PFSK-1 (cell line): ENCODE data around the gene UCK2.

ENCODE experiments used
- FOXP2 ChIP-seq: optimal IDR thresholded peaks from 2 replicates; pipeline ENCODE3; 2011; ENCODE audit warnings: borderline replicate concordance, control low read depth, inconsistent platforms; ENCODE audit not compliant: insufficient read depth; ENCODE audit errors: extremely low read length, extremely low read depth
- POLR2AphosphoS5 ChIP-seq: IDR thresholded peaks from 2 replicates; pipeline ENCODE4 v1.6.1; 2012; ENCODE audit warnings: low read depth, mild to moderate bottlenecking, control low read depth, low read length, moderate library complexity
- TF ChIP-seq, protein P1 (sequence below), 2 experiments: IDR thresholded peaks; 2 replicates each; pipeline versions ENCODE4 v1.6.1 to v1.8.0; 2011 to 2012; ENCODE audit warnings: low read depth in 2 of 2, low read length in 2 of 2, control low read depth in 1 of 2, inconsistent platforms in 1 of 2, mild to moderate bottlenecking in 1 of 2, moderate library complexity in 1 of 2; ENCODE audit not compliant: insufficient read depth in 1 of 2

DNA sequence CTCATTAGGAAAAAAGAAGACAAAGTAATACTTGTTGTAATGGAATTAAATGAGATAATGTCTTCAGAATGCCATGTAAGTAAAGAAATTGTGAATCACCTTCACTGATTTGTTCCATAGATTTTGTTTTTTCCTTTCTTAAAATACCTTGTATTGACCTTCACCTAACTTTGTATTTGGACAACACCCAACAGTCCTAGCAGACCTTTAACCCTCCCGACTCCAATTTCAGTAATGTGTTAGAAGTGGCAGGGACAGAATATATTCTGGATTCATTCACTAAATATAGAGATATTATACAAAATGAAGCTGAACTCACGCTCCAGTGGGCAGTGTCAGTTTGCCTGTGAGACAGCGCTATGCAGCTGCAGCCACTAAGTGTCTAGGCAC, 57.9 kb downstream of the UCK2 start:
- TF ChIP-seq FOXP2, result no peak
- TF ChIP-seq, protein P1, sequence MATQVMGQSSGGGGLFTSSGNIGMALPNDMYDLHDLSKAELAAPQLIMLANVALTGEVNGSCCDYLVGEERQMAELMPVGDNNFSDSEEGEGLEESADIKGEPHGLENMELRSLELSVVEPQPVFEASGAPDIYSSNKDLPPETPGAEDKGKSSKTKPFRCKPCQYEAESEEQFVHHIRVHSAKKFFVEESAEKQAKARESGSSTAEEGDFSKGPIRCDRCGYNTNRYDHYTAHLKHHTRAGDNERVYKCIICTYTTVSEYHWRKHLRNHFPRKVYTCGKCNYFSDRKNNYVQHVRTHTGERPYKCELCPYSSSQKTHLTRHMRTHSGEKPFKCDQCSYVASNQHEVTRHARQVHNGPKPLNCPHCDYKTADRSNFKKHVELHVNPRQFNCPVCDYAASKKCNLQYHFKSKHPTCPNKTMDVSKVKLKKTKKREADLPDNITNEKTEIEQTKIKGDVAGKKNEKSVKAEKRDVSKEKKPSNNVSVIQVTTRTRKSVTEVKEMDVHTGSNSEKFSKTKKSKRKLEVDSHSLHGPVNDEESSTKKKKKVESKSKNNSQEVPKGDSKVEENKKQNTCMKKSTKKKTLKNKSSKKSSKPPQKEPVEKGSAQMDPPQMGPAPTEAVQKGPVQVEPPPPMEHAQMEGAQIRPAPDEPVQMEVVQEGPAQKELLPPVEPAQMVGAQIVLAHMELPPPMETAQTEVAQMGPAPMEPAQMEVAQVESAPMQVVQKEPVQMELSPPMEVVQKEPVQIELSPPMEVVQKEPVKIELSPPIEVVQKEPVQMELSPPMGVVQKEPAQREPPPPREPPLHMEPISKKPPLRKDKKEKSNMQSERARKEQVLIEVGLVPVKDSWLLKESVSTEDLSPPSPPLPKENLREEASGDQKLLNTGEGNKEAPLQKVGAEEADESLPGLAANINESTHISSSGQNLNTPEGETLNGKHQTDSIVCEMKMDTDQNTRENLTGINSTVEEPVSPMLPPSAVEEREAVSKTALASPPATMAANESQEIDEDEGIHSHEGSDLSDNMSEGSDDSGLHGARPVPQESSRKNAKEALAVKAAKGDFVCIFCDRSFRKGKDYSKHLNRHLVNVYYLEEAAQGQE (IDR thresholded peaks at IDR 0.05; ENCODE audit: insufficient read depth in 1 of 2, low read depth in 2 of 2, low read length in 2 of 2), result no peak
- no peak for TF ChIP-seq POLR2AphosphoS5
